Right renal cortex interstitium (tissue), 3 donors: ENCODE measurements around the gene ENO1. TPM values are rescaled to one million over a fixed set of nuclear protein-coding genes. Genes with fewer than 3 reads are reported as not detected.
"Not testable (repeated sequence)": the region's sequence is repeated elsewhere in the genome, so short reads cannot be mapped to it uniquely, and the experiment has no call there.

Experiments used
- DNase-seq, 3 donors: peaks; one replicate each; pipeline ENCODE4 v3.0.0-alpha.2; 2013; ENCODE audit warnings: low read depth in 3 of 3, low spot score in 2 of 3
- polyA plus RNA-seq, 3 donors: library from polyadenylated mRNA; unstranded; fragments of 120-200 nt; gene quantifications; one replicate each; pipeline ENCODE4 v1.2.1, GENCODE V29; 2013; ENCODE audit not compliant: insufficient read length in 3 of 3

The ENO1 gene
- polyA plus RNA-seq, 3 donors, result 871 to 964 (median 929) TPM

DNA sequence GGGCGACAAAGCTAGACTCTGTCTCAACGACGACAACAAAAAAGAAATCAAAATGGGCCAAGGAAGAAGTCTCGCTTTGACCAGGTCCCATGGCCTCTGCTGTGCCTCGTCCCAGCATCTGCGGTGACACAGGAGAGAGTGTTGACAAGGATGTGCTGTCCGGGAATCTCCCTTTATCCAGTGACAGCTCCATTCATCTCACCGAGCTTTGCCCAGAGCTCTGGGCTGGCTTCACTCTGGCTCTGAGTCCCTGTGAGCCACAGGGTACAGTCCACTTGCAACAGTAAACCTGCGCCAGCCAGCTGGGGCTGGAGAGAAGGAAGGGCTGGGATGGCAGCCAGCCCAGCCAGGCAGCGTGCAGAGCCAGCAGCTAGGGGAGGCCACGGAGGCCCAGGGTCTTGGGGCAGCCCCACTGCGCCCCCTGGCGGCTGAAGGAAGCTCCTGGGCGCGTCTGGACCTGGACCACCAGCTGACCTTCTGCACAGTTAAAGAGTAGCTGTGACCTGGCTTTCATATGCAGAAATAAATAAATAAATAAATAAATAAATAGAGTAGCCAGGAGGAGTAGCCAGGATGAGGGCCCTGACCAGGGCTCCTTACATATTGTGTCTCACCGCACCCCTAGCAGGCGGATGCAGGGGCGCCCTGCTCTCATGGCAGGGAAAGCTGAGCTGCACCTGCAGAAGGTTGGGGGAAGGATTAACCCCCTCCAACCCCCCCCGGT is 29.7 kb downstream of the ENO1 start:
- DNase-seq, result peak; percentile 76 to 86 (median 78)

DNA sequence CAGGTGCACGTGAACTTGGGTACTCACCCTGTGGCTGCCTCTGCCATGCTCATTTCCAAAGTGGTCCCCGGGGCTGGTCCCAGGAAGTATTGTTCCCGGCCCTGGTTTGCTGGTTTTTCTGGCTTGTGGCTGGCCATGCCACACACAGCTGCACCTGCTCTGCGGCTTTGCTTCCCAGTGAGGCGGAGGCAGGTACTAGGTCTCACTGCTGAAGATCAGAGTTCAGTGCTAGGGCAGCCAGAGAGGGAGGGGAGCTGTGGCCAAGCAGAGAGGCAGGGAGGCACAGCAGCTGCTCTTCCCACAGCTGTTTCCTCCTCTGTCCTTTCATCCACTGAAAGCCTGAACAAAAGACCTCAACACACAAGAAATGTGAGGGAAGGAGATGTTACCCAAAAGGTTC is 30.5 kb downstream of the ENO1 start:
- DNase-seq, result no peak

- DNase-seq, result no peak
Measured at GRCh38 chr1:8846263-8846662, 32.2 kb downstream of the ENO1 start.

GRCh38 chr1:8845104-8846097 is 33.1 kb downstream of the ENO1 start:
- no peak for DNase-seq

GRCh38 chr1:8844501-8845006 is 33.9 kb downstream of the ENO1 start:
- no peak for DNase-seq

- DNase-seq, result no peak
Measured at GRCh38 chr1:8841395-8841794, 37.1 kb downstream of the ENO1 start.

DNA sequence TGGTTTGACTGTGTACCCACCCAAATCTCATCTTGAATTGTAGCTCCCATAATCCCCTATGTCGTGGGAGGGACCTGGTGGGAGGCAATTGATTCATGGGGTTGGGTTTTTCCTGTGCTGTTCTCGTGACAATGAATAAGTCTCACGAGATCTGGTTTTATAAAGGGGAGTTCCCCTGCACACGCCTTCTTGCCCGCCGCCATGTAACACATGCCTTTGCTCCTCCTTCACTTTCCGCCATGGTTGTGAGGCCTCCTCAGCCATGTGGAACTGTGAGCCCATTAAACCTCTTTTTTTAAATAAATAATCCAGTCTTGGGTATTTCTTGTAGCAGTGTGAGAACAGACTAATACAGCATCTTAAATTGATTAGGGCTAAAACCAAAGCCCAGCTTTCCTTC is 38.5 kb downstream of the ENO1 start:
- DNase-seq, result no peak

- no peak for DNase-seq
Measured at GRCh38 chr1:8835941-8836643, 42.4 kb downstream of the ENO1 start.

DNA sequence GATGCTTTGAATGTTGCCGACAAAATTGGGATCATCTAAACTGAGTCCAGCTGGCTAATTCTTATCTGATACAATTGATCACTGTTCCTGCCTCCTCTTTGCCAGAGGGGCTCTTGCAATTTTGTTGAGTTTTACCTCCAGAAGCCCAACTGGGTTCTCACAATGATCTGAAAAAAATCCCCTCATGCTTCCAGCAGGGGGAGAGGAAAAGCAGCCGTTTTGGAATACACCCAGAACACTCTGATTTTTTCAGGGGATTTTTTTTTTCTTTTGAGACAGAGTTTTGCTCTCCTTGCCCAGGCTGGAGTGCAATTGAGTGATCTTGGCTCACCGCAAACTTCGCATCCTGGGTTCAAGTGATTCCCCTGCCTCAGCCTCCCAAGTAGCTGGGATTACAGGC is 47.1 kb downstream of the ENO1 start:
- DNase-seq, result no peak

DNA sequence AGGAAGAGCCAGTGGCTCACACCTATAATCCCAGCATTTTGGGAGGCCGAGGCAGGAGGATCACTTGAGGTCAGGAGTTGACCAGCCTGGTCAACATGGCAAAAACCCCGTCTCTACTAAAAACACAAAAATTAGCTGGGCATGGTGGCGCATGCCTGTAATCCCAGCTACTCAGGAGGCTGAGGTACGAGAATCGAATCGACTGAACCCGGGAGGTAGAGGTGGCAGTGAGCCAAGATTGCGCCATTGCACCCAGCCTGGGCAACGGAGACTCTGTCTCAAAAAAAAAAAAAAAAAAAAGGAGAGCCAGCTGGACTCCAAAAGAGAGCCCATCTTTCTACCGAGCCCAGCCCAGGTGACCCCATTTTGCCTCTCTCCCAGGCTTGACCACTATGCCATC is 47.8 kb downstream of the ENO1 start:
- DNase-seq, result not testable (repeated sequence)

DNA sequence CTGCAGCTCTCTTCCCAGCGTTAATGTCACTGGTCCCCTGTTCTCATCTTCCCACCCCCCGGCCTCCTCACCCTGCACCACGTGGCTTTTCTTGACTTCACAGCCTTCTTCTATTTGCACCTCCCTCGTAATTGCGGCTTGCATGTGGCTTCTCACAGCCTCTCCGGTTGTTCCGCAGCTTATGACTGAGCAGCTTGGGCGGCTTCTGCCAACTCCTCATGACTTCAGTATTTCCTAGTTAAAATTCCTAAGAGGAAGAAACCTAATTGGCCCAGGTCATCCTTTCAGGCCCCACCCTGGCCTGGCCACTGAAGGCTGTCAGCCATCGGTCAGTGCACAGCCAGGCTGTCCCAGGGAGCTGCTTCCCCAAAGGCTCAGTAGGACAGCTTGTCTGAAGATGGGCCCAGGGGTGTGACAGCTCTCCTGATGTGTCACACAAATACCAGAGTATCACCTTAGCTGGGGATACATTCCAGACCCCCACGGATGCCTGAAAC is 52.5 kb downstream of the ENO1 start:
- no peak for DNase-seq

DNA sequence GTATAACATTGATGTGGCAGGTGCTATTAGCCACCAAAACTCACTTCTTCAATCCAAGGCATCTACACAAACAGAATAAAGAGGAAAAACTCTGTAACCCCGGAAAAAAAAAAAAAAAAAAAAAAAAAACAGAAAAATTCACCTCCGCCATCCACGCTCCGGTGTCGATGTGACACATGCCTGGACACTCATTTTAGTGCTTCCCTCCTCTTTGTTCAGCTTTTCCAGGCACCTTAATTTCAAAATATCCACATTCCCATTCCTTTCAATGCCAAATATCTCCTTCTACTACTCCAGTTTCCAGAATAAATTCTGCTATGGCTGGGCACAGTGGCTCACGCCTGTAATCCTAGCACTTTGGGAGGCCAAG is 55.2 kb downstream of the ENO1 start:
- DNase-seq, result no peak

DNA sequence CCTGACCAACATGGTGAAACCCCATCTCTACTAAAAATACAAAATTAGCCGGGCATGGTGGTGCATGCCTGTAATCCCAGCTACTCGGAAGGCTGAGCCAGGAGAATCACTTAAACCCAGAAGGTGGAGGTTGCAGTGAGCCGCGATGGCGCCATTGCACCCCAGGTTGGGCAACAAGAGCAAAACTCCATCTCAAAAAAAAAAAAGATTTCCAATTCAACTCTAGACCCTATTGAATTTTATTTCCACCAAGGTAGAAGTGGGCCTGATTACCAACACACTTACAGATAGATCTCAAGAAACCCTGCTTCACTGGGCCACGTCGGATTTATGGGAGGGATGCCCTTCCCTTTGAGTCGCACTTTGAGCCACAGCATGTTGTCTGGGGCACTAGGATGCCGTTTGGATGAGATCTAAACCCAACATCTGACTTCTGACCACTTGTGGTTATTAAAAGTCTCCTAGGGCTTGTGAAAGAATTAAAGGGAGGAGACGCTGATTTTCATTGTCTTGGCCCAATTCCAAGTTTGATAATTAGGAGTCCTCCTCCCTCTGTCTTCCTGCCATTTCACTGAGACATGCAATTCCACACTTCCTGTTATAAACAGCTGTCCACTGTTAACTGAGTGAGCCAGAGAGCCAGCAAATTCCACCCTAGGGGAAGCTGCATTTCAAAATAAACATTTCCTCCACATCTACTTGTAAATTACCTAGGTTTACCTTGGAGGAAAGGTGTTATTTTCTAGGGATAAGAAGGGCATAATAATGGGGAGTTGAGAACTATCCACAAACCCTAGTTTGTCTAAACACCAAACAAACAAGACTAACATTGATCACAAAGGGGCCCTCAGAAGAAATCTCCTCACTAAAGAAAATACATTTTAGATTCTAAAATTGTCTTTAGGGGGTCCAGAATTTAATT is 55.9 kb downstream of the ENO1 start:
- peak in 2 of 3 donors; percentile 73 to 78 for DNase-seq

GRCh38 chr1:8821084-8821483 is 57.4 kb downstream of the ENO1 start:
- no peak for DNase-seq

DNA sequence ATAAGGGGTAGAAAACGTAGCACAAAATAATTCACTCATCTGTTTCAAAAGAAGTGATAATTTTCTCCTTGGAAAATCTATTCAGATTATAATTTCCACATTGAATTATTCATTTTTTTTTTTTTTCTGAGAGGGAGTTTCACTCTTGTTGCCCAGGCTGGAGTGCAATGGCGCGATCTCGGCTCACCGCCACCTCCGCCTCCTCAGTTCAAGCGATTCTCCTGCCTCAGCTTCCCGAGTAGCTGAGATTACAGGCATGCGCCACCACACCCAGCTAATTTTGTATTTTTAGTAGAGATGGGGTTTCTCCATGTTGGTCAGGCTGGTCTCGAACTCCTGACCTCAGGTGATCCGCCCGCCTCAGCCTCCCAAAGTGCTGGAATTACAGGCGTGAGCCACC is 59.7 kb downstream of the ENO1 start:
- DNase-seq, result not testable (repeated sequence)

DNA sequence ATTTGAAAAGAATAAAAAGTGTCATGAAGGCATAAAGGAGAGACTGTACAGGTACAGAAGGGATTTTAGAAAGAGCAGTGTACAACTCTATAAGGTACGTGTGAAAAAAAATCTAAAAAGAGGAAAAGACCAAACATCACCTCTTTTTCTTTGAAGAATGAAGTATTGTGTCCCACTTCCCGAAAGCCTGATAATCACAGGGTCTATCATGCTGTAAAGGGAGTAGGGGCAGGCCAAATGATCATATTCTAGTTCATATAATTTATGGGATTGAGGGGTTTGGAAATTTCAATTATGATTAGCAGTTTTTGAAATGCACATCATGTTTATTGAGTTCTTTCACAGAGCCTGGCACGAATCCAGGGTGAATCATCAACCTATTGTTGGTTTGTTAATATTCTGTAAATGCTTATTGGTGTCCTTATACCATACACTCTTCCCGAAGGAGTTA is 60.1 kb downstream of the ENO1 start:
- no peak for DNase-seq

- DNase-seq, result peak in 2 of 3 donors; percentile 84 to 90
Measured at GRCh38 chr1:8817412-8818324, 60.8 kb downstream of the ENO1 start, which contains the start of gene RERE. Gene RERE, minus strand, starts transcription at chr1:8817640.

GRCh38 chr1:8816831-8817411 is 61.6 kb downstream of the ENO1 start:
- DNase-seq, result no peak
